Activated CD4-positive, alpha-beta T cell treated with anti-CD3 and anti-CD28 coated beads, Interleukin-2, amount 10 ng/mL, durations not matched to agents 24 days and 14 days (primary cell): ENCODE results near the gene ZPR1. TPM values are rescaled to one million over a fixed set of nuclear protein-coding genes. Genes with fewer than 3 reads are reported as not detected.
"Not testable (repeated sequence)": the region's sequence is repeated elsewhere in the genome, so short reads cannot be mapped to it uniquely, and the experiment has no call there.

Source experiments
- DNase-seq: peaks from one replicate; pipeline ENCODE4 v3.0.0; 2022
- H3K27ac Mint-ChIP-seq: one replicate; pipeline ENCODE4 v1.8.0; 2022; ENCODE audit warnings: mild to moderate bottlenecking, mixed read lengths
- H3K27me3 Mint-ChIP-seq: one replicate; pipeline ENCODE4 v1.8.0; 2022; ENCODE audit warnings: mixed read lengths
- H3K36me3 Mint-ChIP-seq: one replicate; pipeline ENCODE4 v1.8.0; 2022; ENCODE audit warnings: low read depth, mild to moderate bottlenecking, mixed read lengths
- H3K4me1 Mint-ChIP-seq: one replicate; pipeline ENCODE4 v1.8.0; 2021; ENCODE audit warnings: mixed read lengths
- H3K4me3 Mint-ChIP-seq: one replicate; pipeline ENCODE4 v1.8.0; 2022; ENCODE audit warnings: mild to moderate bottlenecking, moderate library complexity, mixed read lengths
- H3K9me3 Mint-ChIP-seq: one replicate; pipeline ENCODE4 v1.8.0; 2021; ENCODE audit warnings: mixed read lengths
- intact Hi-C: fragments of 100-400 bp; cut with micrococcal nuclease; formaldehyde crosslinking; loops from one replicate; pipeline ENCODE4 v1.15.1; 2023
- total RNA-seq: library from RNA; stranded (reverse); gene quantifications from 2 replicates; pipeline ENCODE4 v1.2.3, GENCODE V29; 2022

ZPR1 gene
- total RNA-seq, 1 donor from 2014 or later: 106 TPM

DNA sequence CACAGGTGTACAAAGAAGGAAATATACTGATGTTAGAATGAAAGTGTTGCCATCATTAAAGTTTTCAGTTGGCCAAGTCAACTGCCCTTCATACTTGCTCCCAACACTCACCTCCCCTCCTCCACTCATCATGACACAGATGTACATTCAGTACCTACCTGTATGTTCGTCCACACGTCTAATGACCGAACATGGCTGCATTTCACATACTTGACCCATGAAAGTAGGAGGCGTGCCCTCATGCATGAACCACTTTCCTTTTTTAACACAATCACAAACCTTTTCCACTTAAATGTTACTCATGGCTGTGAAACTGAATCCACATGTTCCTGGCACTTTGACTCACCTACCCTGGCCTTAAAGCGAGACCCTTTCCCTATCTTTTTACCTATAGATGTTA lies 11.8 kb downstream of the ZPR1 start:
- intact Hi-C loops: loop anchor here (10.0 kb wide), 2 partner anchors 249 to 1039 kb away; no protein-coding TSS in a partner anchor
- H3K36me3 Mint-ChIP-seq: peaks cover 54% of the 10 kb centered on the region
- no peaks in the 10 kb centered on the region for H3K27me3 Mint-ChIP-seq
- DNase-seq: no peak
- H3K27ac Mint-ChIP-seq: peak overlapping the region; percentile 63
- no peaks in the 10 kb centered on the region for H3K9me3 Mint-ChIP-seq
- peaks cover 48% of the 10 kb centered on the region for H3K4me1 Mint-ChIP-seq
- H3K4me3 Mint-ChIP-seq: no peak overlapping the region

DNA sequence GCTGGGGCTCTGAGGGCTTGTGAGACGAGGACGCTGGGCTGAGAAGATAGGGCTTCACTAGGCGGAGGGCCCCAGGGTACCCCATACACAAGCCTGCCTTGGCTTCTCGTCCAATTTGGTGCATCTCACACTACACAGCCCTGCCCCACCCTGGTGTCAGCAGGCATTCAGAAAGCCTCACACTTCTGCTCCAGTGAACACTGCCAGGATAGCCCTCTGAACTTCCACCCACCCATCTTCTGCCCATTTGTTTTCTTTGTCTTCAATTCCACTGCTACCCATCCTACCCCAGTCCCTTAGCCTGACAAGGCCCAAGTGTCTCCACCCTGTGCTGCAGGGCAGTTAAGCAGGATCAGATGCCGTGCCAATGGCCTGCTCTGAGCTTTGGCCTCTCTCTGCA lies 13.2 kb downstream of the ZPR1 start:
- H3K36me3 Mint-ChIP-seq: peaks cover 50% of the 10 kb centered on the region
- H3K27ac Mint-ChIP-seq: no peak overlapping the region
- no peaks in the 10 kb centered on the region for H3K9me3 Mint-ChIP-seq
- H3K27me3 Mint-ChIP-seq: no peaks in the 10 kb centered on the region
- peaks cover 48% of the 10 kb centered on the region for H3K4me1 Mint-ChIP-seq
- intact Hi-C loops: loop anchor here (5.0 to 10.0 kb wide), 4 partner anchors 78 to 1040 kb away; partner anchors contain the start of gene SIK3
- no peak for DNase-seq
- no peak overlapping the region for H3K4me3 Mint-ChIP-seq

DNA sequence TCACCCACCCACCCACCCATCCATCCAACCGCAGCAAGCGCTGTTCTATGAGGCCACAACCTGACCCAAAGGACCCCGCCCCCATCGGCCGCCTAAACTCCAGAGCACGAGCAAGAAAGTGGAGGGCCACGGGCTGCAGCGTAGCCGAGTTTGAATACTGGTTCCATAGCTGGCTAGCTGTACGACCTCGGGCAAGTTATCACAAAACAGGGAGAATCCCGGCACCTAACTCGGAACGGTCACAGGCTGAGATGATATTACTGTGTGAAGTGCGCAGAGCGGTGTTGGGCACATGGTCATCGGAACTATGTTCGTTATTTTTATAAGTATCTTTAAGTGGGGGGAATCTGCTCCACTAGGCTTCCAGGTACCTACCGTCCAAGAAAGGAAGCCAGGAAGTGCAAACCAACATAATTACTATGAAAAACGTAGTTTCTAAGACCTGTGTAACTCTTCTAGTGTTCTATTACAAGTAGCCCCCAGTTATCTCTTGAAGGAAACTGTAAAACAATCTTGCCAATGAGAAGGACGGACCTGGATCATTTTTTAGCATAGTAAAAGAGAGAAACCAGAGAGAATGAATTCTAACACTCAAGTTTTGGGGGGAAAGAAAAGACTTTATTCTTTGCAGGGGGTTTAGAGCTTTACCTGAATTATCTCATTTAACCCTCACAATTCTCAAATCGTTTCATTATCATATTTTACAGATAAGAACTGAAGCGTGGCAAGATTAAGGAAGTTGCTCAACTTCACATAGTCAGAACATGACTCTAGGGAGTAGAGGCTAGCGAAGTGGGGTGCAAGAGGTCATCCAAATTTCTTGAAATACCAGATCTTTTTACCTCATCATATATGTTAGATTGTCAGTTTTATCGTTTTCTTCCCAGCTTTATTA lies 14.4 kb downstream of the ZPR1 start:
- peaks cover 51% of the 10 kb centered on the region for H3K4me1 Mint-ChIP-seq
- H3K27ac Mint-ChIP-seq: peak overlapping the region; percentile 95
- no peaks in the 10 kb centered on the region for H3K9me3 Mint-ChIP-seq
- DNase-seq: no peak
- H3K4me3 Mint-ChIP-seq: peak overlapping the region; percentile 91
- intact Hi-C loops: loop anchor here (1.0 to 10.0 kb wide), 7 partner anchors 15 to 1041 kb away; partner anchors contain the start of genes SIK3 and ZPR1
- H3K27me3 Mint-ChIP-seq: no peaks in the 10 kb centered on the region
- H3K36me3 Mint-ChIP-seq: peaks cover 42% of the 10 kb centered on the region

DNA sequence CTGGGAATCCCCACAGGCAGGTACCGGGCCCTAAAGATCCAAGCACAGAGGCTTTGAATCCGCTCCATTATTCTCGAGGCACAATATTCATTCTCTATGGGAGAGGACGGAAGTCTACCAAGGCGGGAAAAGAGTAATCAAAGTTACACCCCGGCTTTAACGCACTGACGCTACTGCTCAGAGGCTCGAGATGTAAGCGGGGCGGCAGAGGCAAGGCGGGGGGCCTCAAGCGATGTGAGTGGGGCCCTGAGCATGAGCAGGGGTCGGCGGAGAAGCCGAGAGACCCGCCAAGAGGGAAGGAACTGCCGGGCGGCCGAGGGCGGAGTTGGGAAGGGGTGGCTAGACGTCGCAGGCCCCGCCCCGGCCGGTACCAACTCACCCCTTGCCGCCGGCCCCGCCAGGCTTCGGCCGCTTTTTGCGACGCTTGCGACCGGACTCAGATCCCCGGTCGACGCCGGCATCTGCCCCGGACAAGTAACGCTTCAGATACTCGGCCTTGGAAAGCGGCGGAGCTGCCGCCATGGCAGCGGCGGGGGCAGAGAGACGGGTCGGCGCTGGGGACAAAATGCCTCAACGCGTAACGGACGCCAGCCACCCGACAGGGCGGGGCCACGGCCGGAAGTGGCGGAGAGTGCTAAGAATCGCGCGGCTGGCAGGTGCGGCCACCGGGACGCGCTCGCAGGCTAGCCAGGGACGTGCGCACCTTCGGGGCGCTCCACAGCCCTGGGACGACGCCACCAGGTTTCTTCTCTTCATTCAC lies 15.2 kb downstream of the ZPR1 start, which contains the start of gene BUD13:
Gene BUD13, minus strand, starts transcription at position 545 of the 760 bp plus-strand sequence. Its CDS starts 23 bp downstream, at position 522.
- intact Hi-C loops: loop anchor here (1.0 to 10.0 kb wide), 7 partner anchors 16 to 1042 kb away; partner anchors contain the start of genes SIK3 and ZPR1
- Mint-ChIP-seq H3K9me3 (no peaks in the 10 kb centered on the region), H3K27ac (peak within 1 kb of the TSS; percentile 95), H3K36me3 (peaks cover 38% of the 10 kb centered on the region), H3K4me1 (peaks cover 46% of the 10 kb centered on the region), H3K4me3 (peak within 1 kb of the TSS; percentile 91), H3K27me3 (no peaks in the 10 kb centered on the region)
- DNase-seq: peak; percentile 99

DNA sequence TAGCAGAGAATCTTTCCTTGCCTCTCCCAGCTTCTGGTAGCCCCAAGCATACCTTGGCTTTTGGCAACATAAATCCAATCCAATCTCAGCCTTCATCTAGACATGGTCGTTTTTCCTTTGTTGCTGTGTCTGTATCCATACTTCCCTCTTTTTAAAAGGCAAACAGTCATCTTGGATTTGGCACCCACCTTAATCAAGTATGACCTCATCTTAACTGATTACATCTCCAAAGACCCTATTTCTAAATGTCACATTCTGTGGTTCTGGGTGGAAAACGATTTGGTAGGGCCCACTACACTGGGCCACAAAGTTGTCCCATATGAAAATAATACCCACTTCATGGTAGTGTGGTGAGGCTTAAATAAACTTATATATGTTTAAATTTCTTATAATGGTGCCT lies 15.9 kb downstream of the ZPR1 start:
- no peak for DNase-seq
- Mint-ChIP-seq H3K36me3 (peaks cover 33% of the 10 kb centered on the region), H3K27me3 (no peaks in the 10 kb centered on the region), H3K9me3 (no peaks in the 10 kb centered on the region), H3K27ac (peak overlapping the region; percentile 95), H3K4me1 (peaks cover 44% of the 10 kb centered on the region), H3K4me3 (peak overlapping the region; percentile 91)
- intact Hi-C loops: loop anchor here (5.0 to 10.0 kb wide), 4 partner anchors 80 to 1043 kb away; partner anchors contain the start of gene SIK3

DNA sequence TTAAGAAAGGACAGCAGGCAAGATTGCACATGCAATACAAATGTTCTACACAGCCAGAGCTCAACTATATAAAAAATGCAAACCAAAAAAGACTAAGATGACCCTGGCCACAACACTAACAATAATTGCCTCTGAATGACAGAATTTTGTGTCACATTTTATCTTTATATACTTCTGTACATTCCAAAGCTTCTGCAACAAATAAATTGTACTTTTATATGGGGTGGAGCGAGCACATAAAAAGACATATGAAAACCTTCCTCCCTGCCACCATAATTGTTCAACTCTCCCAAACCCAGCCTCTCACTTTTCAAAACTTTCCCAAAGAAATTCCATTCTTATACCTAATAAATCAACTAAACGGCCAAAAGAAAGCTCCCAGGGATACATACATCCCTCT lies 25.7 kb downstream of the ZPR1 start:
- Mint-ChIP-seq H3K36me3 (peaks cover 53% of the 10 kb centered on the region), H3K27ac (no peak overlapping the region), H3K9me3 (no peaks in the 10 kb centered on the region), H3K4me1 (peaks cover 6% of the 10 kb centered on the region), H3K4me3 (no peak overlapping the region), H3K27me3 (no peaks in the 10 kb centered on the region)
- no peak for DNase-seq
- intact Hi-C loops: no loop called here

DNA sequence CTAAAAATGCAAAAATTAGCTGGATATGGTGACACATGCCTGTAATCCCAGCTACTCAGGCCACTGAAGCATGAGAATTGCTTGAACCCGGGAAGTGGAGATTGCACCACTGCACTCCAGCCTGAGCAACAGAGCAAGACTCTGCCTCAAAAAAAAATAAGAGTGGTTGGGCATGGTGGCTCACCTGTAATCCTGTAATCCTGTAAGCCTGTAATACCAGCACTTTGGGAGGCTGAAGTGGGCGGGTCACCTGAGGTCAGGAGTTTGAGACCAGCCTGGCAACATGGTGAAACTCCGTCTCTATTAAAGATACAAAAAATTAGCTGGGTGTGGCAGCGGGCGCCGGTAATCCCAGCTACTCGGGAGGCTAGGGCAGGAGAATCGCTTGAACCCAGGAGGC lies 31.8 kb downstream of the ZPR1 start:
- DNase-seq, H3K9me3 Mint-ChIP-seq, H3K4me3 Mint-ChIP-seq, intact Hi-C loops, H3K27me3 Mint-ChIP-seq, H3K4me1 Mint-ChIP-seq, H3K27ac Mint-ChIP-seq: not testable (repeated sequence)
- H3K36me3 Mint-ChIP-seq: peaks cover 56% of the 10 kb centered on the region

DNA sequence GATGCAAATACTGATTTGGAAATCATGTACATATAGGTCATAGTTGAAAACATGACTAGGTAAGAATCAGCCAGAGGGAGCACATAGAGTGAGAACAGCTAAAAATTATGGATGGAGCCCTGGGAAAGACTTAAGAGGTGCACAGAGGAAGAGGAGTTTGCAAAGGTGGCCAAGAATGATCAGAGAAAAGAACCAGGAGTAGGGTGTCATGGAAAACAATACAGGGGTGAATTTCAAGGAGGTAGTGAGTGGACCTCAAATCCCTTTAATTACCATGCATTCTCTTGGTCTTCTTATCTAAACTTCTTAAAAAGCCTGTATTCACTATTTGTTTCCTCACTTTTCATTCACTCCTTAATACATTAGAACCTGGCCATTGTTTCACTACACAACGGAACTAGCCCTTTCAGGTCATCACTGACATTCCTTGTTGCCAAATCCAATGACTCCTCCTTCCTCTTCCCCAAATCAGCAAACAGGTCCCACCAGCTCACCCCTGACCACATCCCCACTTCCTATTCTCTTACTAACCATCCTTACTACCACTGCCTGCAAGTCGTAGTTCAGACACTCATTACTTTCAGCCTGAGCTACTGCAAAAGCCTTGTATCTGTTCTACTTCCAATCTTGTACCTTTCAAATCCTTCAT lies 37.6 kb downstream of the ZPR1 start:
- Mint-ChIP-seq H3K36me3 (peaks cover 35% of the 10 kb centered on the region), H3K9me3 (no peaks in the 10 kb centered on the region), H3K27me3 (no peaks in the 10 kb centered on the region), H3K27ac (no peak overlapping the region), H3K4me1 (peaks cover 5% of the 10 kb centered on the region), H3K4me3 (no peak overlapping the region)
- intact Hi-C loops: no loop called here
- DNase-seq: no peak

DNA sequence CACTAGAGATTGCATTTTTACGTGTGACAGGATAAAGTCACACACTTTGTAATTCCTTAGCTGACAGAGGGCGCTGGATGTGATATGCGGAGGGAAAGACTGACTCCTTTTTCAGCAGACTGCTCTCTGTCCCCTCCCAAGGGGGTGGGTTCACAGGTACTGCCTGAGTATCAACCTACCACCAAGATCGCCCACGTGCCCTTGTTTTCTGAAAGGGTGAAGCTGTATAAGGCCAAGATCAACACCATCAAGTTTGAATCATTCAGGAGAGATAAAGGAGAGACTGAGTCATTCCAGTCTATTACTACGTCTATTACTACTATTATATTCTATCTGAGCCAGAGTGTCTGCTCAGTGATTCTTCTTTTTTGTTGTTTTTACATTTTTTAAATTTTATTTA lies 45.7 kb downstream of the ZPR1 start:
- intact Hi-C loops: no loop called here
- H3K9me3 Mint-ChIP-seq: no peaks in the 10 kb centered on the region
- H3K4me3 Mint-ChIP-seq: no peak overlapping the region
- peaks cover 4% of the 10 kb centered on the region for H3K36me3 Mint-ChIP-seq
- no peak for DNase-seq
- H3K4me1 Mint-ChIP-seq: peaks cover 3% of the 10 kb centered on the region
- H3K27me3 Mint-ChIP-seq: no peaks in the 10 kb centered on the region
- no peak overlapping the region for H3K27ac Mint-ChIP-seq

DNA sequence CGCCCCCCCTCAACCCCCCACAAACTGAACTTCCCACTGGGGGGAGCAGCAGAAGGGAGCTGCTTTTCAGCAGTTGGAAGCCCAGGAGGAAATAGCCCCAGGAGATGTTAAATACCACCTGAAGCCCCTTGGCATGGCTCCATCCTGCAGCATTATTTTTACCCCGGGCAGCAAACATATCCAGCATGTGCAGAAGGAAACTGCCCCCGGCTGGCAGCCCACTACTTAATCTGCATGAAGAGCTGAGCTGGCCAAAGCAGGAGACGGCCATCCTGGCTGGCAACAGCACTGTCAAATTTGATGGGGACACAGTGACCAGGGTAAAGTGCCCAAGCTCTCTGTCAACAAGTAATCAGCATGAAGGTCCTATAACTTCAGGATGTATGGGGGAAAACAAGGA lies 47.1 kb downstream of the ZPR1 start:
- no peaks in the 10 kb centered on the region for H3K36me3 Mint-ChIP-seq
- no peak overlapping the region for H3K27ac Mint-ChIP-seq
- H3K4me1 Mint-ChIP-seq: peaks cover 3% of the 10 kb centered on the region
- H3K9me3 Mint-ChIP-seq: no peaks in the 10 kb centered on the region
- H3K27me3 Mint-ChIP-seq: no peaks in the 10 kb centered on the region
- no peak overlapping the region for H3K4me3 Mint-ChIP-seq
- intact Hi-C loops: no loop called here
- DNase-seq: no peak

DNA sequence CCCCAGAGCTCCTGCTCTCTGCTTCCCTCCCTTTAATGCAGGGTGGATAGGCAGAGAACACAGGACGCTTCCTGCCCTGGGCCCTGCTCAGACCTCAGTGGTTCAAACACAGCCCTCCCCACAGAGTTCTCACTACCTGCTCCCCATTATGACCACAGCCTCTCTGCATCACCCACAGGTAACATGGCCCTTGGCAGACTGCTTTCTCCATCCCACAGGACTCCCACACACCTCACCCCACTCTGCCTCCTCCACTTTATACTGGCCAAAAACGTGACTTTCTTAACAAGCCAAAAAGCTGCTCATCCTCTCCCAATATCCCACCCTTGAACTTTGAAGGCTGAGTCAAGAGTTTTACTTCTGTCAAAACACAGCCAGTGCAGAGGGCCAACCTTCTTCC lies 48.8 kb downstream of the ZPR1 start:
- peak overlapping the region; percentile 32 for H3K27ac Mint-ChIP-seq
- H3K4me3 Mint-ChIP-seq: no peak overlapping the region
- H3K9me3 Mint-ChIP-seq: no peaks in the 10 kb centered on the region
- no peaks in the 10 kb centered on the region for H3K36me3 Mint-ChIP-seq
- peaks cover 4% of the 10 kb centered on the region for H3K4me1 Mint-ChIP-seq
- DNase-seq: no peak
- intact Hi-C loops: no loop called here
- no peaks in the 10 kb centered on the region for H3K27me3 Mint-ChIP-seq

DNA sequence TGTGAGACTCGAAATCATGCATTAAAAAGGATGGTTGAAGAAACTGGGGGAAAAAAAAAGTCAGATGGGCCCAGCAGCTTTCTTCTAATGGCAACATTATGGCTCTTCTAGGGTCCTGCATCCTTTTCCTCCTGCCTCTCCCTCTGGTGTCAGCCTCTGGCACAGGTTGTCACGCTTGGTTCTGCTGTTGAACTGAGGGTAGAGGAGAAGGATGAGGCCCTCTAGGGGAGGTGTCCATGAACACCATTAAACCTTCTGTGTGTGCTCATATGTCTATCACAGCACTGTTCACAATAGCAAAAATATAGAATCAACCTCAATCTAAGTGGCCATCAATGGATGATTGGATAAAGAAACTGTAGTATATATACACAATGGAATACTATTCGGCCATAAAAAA lies 51.1 kb downstream of the ZPR1 start:
- Mint-ChIP-seq H3K27me3 (no peaks in the 10 kb centered on the region), H3K4me3 (no peak overlapping the region), H3K9me3 (no peaks in the 10 kb centered on the region), H3K4me1 (peaks cover 13% of the 10 kb centered on the region), H3K36me3 (no peaks in the 10 kb centered on the region), H3K27ac (no peak overlapping the region)
- DNase-seq: no peak
- intact Hi-C loops: no loop called here

DNA sequence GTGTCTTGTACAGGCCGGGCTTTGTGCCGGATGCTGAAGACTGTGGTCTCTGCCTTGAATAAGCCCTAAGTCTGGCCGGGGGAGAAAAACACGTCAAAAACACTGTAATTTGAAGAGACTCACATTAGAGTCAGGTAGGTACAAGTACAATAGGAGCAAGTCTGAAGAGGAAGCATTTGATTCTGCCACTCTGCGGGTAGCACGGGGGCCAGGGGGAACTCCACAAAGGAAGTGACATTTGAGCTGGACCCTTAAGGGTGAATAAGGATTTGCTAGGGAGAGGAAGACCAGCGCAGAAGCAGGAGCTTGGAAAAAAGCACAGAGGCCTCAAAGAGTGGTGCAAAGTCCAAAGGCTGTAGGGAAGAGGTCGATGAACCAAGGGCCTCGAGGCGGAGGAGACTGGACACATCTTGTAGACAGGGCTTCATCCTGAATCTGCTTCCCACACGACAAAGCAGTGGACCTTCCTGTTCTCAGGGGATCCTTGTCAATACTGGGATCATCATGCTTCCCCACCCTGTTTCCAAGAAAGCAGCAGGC lies 53.8 kb downstream of the ZPR1 start:
- peaks cover 11% of the 10 kb centered on the region for H3K4me1 Mint-ChIP-seq
- DNase-seq: no peak
- intact Hi-C loops: no loop called here
- H3K27ac Mint-ChIP-seq: no peak overlapping the region
- no peak overlapping the region for H3K4me3 Mint-ChIP-seq
- no peaks in the 10 kb centered on the region for H3K27me3 Mint-ChIP-seq
- H3K9me3 Mint-ChIP-seq: no peaks in the 10 kb centered on the region
- no peaks in the 10 kb centered on the region for H3K36me3 Mint-ChIP-seq
